ENCODE measurements around the gene PPP5C. TPM values are rescaled to one million over a fixed set of nuclear protein-coding genes. Genes with fewer than 3 reads are reported as not detected.

PPP5C gene
- total and polyA plus RNA-seq, 2 of the 8 experiments (the other 6 are each of a cell fraction or from before 2014, with no cell fraction given), result 112 to 156 TPM

GRCh38 chr19:46349311-46349993 is 2.6 kb downstream of the PPP5C start (continued):
- TF ChIP-seq, protein P1, sequence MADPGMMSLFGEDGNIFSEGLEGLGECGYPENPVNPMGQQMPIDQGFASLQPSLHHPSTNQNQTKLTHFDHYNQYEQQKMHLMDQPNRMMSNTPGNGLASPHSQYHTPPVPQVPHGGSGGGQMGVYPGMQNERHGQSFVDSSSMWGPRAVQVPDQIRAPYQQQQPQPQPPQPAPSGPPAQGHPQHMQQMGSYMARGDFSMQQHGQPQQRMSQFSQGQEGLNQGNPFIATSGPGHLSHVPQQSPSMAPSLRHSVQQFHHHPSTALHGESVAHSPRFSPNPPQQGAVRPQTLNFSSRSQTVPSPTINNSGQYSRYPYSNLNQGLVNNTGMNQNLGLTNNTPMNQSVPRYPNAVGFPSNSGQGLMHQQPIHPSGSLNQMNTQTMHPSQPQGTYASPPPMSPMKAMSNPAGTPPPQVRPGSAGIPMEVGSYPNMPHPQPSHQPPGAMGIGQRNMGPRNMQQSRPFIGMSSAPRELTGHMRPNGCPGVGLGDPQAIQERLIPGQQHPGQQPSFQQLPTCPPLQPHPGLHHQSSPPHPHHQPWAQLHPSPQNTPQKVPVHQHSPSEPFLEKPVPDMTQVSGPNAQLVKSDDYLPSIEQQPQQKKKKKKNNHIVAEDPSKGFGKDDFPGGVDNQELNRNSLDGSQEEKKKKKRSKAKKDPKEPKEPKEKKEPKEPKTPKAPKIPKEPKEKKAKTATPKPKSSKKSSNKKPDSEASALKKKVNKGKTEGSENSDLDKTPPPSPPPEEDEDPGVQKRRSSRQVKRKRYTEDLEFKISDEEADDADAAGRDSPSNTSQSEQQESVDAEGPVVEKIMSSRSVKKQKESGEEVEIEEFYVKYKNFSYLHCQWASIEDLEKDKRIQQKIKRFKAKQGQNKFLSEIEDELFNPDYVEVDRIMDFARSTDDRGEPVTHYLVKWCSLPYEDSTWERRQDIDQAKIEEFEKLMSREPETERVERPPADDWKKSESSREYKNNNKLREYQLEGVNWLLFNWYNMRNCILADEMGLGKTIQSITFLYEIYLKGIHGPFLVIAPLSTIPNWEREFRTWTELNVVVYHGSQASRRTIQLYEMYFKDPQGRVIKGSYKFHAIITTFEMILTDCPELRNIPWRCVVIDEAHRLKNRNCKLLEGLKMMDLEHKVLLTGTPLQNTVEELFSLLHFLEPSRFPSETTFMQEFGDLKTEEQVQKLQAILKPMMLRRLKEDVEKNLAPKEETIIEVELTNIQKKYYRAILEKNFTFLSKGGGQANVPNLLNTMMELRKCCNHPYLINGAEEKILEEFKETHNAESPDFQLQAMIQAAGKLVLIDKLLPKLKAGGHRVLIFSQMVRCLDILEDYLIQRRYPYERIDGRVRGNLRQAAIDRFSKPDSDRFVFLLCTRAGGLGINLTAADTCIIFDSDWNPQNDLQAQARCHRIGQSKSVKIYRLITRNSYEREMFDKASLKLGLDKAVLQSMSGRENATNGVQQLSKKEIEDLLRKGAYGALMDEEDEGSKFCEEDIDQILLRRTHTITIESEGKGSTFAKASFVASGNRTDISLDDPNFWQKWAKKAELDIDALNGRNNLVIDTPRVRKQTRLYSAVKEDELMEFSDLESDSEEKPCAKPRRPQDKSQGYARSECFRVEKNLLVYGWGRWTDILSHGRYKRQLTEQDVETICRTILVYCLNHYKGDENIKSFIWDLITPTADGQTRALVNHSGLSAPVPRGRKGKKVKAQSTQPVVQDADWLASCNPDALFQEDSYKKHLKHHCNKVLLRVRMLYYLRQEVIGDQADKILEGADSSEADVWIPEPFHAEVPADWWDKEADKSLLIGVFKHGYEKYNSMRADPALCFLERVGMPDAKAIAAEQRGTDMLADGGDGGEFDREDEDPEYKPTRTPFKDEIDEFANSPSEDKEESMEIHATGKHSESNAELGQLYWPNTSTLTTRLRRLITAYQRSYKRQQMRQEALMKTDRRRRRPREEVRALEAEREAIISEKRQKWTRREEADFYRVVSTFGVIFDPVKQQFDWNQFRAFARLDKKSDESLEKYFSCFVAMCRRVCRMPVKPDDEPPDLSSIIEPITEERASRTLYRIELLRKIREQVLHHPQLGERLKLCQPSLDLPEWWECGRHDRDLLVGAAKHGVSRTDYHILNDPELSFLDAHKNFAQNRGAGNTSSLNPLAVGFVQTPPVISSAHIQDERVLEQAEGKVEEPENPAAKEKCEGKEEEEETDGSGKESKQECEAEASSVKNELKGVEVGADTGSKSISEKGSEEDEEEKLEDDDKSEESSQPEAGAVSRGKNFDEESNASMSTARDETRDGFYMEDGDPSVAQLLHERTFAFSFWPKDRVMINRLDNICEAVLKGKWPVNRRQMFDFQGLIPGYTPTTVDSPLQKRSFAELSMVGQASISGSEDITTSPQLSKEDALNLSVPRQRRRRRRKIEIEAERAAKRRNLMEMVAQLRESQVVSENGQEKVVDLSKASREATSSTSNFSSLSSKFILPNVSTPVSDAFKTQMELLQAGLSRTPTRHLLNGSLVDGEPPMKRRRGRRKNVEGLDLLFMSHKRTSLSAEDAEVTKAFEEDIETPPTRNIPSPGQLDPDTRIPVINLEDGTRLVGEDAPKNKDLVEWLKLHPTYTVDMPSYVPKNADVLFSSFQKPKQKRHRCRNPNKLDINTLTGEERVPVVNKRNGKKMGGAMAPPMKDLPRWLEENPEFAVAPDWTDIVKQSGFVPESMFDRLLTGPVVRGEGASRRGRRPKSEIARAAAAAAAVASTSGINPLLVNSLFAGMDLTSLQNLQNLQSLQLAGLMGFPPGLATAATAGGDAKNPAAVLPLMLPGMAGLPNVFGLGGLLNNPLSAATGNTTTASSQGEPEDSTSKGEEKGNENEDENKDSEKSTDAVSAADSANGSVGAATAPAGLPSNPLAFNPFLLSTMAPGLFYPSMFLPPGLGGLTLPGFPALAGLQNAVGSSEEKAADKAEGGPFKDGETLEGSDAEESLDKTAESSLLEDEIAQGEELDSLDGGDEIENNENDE (IDR thresholded peaks at IDR 0.05; ENCODE audit: insufficient replicate concordance, low read length), result no peak
- TF ChIP-seq EGR1 (IDR thresholded peaks at IDR 0.05; ENCODE audit: borderline replicate concordance, low read depth, low read length) (no peak), POLR2A (IDR thresholded peaks at IDR 0.05; ENCODE audit: control extremely low read depth in 1 of 2, low read depth in 2 of 2, low read length in 2 of 2) (no peak)

Data from H1 (cell line).